Activated CD8-positive, alpha-beta memory T cell treated with anti-CD3 and anti-CD28 coated beads, Interleukin-2, amount 50 U/mL, for 24 hours (primary cell): ENCODE results near the gene MADCAM1.
"Not testable (repeated sequence)": the region's sequence is repeated elsewhere in the genome, so short reads cannot be mapped to it uniquely, and the experiment has no call there.

ENCODE experiments used
- DNase-seq: peaks from one replicate; pipeline ENCODE4 v3.0.0-alpha.2; 2020; ENCODE audit errors: extremely low read depth

Gene MADCAM1

DNA sequence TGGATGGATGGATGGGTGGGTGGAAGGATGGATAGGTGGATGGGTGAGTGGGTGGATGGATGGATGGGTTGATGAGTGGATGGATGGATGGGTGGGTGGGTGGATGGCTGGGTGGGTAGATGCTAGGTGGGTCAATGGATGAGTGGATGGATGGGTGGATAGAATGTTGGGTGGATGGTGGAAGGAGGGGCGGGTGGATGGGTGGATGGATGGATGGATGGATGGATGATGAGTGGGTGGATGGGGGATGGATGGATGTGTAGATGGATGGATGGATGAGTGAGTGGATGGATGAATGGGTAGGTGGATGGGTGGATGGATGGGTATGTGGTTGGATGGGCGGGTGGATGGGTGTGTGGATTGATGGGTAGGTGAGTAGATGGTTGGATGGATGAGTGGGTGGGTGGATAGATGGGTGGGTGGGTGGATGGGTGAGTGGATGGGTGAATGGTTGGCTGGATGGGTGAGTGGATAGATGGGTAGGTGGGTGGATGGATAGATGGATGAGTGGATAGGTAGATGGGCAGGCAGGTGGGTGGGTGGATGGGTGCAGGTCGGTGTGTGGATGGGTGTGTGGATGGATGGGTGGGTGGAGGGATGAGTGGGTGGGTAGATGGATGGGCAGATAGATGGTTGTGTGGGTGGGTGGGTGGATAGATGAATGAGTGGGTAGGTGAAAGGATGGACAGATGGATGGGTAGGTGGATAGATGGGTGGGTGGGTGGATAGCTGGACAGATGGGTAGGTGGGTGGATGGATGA is 31.1 kb upstream of the MADCAM1 start:
- no peak for DNase-seq

DNA sequence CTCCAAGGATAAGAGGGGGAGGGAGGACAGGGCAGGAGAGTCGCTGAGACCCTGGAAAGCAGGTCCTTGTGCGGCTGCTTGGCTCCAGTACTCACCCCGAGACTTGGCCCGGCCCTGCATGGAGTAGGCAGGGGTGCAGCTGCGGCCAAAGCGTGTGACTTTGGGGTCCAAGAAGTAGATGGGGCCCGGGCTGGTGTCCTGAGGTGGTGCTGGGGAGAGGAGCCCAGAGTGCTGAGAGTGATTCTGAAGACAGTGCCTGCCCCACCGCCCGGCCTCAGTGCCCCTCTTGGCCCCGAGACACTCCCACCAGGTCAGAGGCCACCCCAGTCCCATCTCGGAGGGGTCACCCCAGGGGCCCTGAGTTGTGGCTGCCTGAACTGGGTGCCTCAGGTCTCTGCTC is 28.7 kb upstream of the MADCAM1 start:
- DNase-seq, result no peak

DNA sequence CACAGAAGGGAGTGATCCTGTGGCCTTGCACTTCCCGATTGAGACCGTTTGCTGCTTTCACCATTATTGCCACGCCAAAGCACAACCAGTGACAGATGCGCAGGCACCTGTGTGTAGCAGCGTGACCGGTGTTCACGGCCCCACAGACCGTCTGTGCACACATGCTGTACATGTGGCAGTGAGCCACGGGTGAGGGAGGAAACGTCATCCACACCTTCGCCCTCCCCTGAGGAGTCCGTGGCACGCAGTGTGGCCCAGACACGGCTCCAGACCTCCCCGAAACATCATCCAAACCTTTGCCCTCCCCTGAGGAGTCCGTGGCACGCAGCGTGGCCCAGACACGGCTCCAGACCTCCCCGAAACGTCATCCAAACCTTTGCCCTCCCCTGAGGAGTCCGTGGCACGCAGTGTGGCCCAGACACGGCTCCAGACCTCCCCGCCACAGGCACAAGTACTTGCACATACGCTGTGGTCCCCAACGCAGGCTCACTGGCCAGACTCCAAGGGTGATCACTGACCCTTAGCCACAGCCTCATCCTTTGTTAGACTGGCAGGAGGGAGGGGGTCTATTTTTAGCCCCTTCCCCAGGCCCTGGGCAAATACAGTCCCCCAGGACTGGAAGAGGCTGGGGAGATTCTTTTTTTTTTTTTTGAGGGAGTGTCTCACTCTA is 27.6 kb upstream of the MADCAM1 start:
- no peak for DNase-seq

DNA sequence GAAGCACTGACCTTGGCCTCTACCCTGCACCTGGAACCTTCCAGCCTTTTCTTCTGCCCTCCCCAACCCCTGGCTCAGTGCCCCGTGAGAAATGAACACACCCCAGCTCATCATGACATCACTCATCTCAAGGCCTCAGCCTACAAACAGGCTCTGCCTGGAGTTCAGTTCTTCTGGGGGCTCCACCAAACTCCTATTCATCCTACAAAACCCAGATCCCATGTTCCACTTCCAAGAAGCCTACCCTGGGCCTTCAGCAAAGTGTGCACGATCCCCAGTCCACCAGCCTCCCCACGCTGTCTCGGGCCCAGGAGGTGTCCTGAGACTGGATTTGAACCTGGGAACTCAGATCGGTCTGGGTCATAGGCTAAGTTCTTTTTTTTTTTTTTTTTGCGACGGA is 26.5 kb upstream of the MADCAM1 start:
- no peak for DNase-seq

DNA sequence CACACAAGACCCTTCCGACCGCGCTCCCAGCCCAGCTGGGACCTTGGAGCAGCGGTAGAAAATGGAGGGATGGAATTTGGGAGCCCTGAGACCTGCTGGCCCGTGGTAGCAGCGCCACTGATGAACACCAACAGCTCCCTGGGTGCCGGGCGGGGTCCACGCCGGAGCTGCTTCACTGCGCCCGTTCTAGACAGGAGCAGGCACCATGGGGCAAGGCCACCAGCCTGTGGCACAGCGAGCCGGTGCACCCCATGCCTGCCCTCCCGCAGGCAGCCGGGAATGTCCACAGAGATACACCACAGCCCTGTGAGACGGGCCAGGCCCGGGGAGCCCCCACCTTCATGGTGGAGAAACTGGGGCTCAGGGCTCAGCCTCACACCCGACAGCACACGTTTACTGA is 25.6 kb upstream of the MADCAM1 start:
- DNase-seq, result no peak

DNA sequence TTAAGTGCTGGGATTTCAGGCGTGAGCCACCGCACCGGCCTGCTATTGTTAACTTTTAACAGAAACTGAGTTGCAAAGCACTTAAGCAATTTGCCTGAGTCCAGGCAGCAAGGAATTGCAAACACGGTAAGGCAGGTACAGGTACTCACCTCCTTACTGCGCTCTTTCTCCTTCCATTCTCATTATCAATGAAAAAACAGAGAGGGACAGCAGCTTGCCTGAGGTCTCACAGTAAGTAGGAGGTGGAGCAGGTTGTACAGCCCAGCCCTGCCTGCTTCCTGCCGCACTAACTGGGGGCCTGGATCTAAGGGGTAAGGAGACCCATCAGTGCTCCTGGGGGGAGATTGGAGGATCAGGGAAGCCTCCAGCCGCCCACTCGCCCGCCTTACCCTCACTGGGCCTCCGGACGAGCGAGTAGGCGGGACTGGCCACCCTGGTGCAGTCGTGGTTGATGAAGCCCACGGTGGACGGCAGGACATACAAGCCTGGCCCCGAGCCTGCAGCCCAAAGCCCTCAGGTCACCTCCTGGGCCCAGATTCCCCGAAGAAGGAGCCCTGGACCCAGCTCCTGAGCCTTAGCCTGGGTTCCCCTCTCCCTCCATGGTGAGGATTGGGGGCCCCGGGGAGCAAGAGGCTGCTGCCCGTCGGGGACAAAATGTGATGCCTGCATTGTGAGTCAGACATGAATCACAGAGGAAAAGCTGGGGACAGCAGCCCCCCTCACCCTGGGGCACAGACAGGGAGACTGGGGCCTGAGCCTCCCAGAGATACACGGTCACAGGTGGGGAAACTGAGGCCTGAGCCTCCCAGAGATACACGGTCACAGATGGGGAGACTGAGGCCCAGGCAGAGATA is 24.1 kb upstream of the MADCAM1 start:
- DNase-seq, result no peak

DNA sequence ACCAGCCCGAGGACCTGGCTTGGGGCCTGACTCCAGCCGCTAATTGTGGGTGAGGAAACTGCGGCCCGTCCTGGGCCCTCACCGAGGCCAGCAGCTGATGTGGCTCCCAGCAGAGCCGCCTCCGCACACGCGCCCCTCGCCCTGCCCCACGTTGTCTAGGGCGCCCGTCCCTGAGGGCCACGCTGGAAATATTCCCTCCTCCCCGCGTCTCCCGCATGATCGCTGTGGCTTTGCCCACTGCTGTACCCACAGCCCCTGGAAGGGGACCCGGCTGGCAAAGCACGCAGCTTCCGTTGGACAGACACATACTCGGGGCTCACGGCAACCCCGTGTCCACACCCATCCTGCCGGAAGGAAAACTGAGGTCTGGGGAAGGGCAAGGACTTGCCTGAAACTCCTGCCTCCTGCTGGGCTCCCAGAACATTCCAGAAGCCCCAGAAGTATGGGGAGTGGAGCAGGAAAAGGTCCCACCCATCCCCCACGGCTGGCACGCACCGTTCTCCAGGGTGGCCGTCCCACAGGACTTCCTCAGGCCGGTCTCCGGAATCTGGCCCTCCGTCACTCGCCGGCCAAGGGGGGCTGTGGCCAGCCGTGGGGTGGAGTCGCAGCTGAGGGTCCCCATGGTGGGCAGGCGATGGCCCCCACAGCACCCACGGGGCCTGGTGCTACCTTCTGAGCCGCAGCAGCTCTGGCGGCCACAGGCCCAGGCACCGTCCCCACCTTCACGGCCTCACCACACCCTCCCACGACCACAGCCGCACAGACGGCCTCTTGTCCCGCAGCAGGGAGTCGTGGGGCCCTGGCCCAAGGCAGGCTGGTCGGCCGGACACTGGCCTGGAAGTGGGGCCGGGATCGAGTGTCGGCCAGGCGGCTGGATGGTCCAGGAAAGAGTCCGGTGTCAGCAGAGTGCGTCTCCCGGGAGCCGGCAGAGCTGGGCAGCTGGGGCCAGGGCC is 21.9 kb upstream of the MADCAM1 start:
- DNase-seq, result no peak

DNA sequence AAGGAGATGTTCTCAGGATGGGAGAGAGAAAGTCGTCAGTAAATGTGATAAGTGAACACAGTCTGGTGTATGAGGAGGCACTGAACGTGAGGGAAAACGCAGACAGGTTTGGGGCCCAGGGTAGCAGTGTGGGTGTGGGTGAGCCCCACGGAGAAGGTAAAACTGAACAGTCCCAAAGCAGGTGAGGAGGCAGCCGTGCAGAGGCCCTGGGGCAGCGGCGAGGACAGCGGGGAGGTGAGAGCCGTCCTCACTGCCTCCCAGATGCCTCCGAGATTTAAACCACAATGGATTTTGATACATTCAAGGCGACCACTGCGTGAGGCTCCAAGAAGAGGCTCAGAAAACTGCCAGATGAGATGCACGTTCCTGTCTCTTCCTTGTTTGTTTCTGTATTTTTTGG is 20.9 kb upstream of the MADCAM1 start:
- DNase-seq, result no peak

DNA sequence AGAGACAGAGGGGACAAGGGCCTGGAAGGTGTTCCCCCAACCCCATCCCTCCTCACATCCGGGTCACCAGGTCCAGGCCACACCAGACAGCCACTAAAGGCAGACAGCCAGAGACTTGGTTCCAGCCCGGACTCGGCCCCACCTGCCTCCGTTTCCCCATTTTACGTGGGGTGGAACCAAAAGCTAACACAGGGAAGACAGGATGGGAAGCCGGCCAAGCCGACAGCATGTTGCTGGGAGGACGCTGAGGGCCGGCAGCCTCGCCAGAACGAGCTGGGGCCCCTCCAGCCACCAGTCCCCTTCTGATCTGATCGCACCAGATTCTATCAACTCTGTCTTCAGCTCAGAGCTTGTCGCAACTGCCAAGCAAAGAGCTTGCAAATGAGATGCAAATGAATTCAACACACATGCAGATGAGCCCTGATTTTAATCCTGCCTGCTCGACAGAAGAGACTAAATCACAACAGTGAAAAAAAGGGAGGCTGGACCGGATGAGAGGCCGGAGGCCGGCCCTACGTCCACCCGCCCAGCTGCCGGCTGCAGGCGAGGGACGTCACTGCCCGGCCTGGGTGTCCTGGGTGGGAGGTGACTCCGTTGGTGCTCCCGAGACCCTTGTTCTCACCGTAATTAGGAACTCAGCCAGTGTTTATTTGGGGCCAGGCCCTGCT is 17.9 kb upstream of the MADCAM1 start:
- no peak for DNase-seq

DNA sequence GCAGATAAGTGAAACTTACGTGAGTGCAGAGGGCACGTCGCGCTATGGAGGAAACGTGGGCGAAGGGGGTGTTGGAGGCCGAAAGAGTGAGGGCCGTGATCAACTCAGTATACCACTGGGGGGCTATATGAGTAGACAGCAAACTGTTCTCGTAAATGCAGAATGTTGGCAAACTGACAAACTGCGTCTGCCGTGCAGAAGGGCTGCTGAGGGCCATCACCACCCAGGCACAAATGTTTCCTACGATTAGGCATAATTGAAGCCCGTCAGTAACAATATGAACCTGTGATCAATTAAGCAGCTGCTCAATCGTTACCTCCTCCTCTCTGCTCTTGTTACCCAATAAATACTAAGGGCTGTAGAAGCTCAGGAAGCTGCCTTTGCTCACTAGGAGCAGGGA is 17.3 kb upstream of the MADCAM1 start:
- no peak for DNase-seq

DNA sequence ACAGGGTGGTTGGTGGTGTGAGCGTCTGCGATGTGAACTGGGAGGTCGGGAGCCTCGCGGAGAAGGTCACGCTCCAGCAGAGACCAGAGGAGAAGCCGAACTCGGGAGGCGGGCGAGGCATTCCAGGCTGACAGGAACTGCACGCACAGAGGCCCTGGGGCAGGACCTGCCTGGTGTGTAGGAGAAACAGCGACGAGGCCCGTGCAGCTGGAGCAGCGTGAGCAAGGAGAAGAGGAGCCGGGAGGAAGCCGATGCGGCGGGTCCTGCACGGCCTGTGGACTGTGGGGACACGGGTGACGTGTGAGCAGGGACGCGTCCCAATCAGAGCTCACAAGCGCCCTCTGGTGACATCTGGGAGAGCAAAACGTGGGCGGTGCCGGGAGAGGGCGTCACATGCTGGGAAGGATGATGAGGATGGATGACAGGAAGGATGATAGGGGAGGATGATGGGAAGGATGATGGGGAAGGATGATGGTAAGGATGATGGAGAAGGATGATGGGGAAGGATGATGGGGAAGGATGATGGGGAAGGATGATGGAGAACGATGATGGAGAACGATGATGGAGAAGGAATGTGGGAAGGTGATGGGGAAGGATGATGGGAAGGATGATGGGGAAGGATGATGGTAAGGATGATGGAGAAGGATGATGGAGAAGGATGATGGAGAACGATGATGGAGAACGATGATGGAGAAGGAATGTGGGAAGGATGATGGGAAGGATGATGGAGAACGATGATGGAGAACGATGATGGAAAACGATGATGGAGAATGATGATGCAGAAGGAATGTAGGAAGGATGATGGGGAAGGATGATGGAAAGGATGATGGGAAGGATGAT is 16.1 kb upstream of the MADCAM1 start:
- no peak for DNase-seq

DNA sequence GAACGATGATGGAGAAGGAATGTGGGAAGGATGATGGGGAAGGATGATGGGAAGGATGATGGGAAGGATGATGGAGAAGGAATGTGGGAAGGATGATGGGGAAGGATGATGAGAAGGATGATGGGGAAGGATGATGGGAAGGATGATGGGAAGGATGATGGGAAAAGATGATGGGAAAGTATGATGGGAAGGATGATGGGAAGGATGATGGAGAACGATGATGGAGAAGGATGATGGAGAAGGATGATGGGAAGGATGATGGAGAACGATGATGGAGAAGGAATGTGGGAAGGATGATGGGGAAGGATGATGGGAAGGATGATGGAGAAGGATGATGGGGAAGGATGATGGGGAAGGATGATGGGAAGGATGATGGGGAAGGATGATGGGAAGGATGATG is 15.2 kb upstream of the MADCAM1 start:
- DNase-seq, result not testable (repeated sequence)

DNA sequence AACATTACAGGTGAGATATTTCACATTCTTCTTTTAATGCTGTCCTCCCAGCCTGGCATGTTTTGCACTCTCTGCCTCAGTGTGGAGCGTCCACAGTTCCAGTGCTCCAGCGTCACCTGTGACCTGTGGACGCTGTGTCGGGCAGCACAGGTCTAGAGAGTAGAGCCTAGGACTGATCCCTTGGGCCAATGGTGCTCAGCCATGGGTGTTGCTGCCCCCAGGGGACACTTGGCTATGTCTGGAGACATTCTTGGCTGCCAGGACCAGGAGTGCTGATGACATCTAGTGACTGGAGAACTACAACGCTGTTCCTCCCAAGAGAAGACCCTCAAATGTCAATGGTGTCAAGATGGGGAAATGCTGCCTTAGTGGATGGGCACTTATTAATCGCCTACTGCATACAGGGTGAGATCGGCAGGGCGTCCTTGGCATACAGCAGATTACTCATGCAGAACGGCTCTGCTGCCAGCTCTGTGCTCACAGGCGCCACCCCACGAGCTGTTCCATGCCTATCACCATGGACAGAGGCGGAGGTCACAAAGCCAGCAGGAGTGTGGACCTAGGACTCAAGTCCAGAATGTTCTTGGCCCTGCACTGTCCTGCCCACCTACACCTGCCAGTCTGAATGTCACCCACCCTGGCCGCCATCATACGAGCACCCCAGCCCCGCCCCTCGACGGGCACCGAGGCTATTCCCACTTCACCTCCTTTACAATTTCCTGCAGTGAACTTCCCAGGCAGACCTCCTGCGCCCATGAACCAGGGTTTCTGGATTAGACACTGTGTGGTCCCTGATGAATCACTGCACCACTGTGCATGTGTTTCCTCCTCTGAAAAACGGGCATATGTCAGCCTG is 13.9 kb upstream of the MADCAM1 start:
- DNase-seq, result no peak

DNA sequence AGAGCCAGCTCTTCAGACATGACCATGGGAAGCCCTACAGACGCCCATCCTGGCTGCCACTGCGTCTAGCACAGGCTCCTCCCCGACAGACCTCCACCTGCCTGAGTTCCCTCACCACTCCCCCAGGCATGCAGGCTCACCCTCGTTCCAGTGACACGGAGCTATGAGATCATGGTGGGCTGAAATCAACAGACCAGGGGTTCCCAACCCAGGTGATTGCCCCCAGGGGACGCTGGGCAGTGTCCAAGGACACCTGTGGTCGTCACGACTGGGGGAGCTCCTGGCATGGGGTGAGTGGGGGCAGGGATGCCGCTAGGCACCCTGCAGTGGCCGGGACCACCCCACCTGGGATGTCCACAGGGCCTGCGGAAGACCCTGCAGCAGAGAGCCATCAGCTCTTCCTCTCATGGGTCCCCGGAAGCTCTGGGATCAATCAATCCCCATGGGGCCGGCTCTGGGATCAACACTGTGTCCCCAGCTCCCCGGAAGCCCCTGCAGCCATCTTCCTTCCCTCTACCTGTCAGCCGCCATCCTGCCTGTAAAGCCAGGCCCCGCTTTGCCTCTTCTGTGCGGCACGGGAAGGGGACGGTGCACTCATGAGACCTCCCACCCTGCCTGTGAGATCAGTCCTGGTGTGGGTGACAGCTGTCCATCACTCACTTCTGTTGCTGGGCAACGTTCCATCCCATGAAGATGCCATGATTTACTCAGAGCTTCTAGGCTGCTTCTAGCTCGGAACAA is 12.8 kb upstream of the MADCAM1 start:
- DNase-seq, result no peak

DNA sequence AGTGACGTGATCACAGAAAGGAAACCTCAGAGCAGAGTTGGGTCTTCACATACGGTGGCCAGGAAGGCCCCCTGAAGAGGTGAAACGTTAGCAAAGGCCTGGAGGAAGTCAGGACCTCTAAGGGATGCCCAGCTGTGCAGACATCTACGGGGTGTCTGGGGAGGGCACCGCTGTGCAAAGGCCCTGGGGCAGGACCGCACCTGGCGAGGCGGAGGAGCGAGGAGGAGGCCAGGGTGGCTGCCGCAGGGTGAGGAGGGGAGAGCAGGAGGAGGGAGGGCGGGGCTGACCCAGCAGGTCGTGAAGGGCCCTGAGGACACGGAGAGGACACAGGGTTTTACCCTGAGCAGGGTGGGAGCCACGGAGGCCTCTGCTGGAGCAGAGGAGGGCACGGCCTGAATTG is 11.8 kb upstream of the MADCAM1 start:
- no peak for DNase-seq

DNA sequence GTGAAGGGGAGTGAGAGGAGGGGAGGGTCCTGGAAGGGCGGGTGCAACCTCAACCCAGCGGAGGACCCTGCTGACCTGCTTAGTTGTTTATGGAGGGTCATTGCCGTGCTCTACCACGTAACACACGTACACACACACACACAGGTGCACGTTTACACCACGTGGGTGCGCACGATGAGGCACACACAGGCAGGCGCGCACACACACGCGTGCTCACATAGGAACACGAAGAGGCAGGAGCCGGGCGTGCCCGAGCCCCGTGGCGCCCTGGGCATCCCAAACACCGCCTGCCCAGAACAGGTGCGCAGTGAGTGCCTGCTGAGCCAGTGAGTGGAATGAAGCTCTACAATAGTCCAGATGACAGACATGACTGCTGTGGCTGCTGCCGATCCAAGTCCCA is 11.2 kb upstream of the MADCAM1 start:
- no peak for DNase-seq

DNA sequence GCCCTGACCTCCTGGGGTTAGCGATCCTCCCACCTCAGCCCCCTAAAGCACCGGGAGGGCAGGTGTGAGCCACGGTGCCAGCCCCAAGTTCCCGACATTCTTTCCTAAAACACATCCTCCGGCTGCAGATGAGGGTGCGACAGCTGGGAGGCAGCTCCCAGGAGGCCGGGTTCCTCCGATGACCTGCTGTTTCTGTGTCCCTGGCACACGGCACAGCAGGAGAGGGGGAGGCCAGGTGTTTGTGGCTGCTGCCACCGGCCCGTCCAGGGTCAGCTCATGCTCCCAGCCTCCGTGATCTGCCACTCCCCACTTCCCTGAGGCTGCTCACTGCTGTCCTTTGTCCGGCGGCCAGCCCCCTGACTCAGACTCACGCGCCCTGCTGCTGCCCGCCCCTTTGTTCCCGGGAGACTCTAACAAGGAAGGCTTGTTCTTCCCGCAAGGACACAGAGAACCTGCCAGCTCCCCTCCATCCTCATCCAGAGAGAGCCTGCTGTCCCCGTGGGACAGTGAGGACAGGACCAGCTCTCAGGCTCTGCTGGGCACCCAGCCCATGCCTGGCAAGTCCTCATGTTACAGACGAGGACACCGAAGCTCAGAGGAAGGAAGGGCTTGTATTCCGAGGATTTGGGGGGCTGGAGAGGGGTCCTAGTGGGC is 10.6 kb upstream of the MADCAM1 start:
- DNase-seq, result no peak
